HCT116 (cell line): ENCODE data around the gene GCN1. TPM values are rescaled to one million over a fixed set of nuclear protein-coding genes. Genes with fewer than 3 reads are reported as not detected.

Source experiments
- ATAC-seq: fragments of 200-7000 bp; cut with Tn5 transposase; 2 replicates; pipeline ENCODE4 v1.9.1; 2020; ENCODE audit warnings: mild to moderate bottlenecking, moderate library complexity
- BruUV-seq: library from RNA; stranded (reverse); fragments of 400-500 nt; replicated peaks from 2 replicates; lab custom pipeline; 2021; lab: Mats Ljungman, UMichigan
- CTCF ChIA-PET: fragments of 300-600 bp; sonication (Branson Sonifier 250); formaldehyde crosslinking; loops from one replicate; lab custom pipeline; 2021; ENCODE audit warnings: antibody characterized with exemption; lab: Charles Lee
- POLR2A ChIA-PET: fragments of 300-600, 350-600 bp; sonication (Branson Sonifier 250); formaldehyde crosslinking; loops from one replicate; lab custom pipeline; 2021; ENCODE audit warnings: antibody characterized with exemption; lab: Charles Lee
- RAD21 ChIA-PET, 2 experiments: fragments of 300-600 bp; sonication (Branson Sonifier 250); formaldehyde crosslinking; loops; one replicate each; lab custom pipeline; 2023; ENCODE audit warnings: low total read pairs in 2 of 2; ENCODE audit not compliant: uncharacterized antibody in 2 of 2, unreplicated experiment in 2 of 2, low non-redundant PET in 1 of 2; lab: Charles Lee
- DNase-seq: peaks from one replicate; pipeline ENCODE4 v3.0.0-alpha.2; 2010; ENCODE audit warnings: low read depth, low spot score
- H2AFZ ChIP-seq: fragments of 200-600 bp; shearing (Covaris generic), sonication (generic); 2 replicates; pipeline ENCODE4 v1.6.1; 2017; ENCODE audit warnings: low read depth, mixed run types, mixed read lengths, antibody characterized with exemption, low read length; ENCODE audit not compliant: poor library complexity, severe bottlenecking
- H3K27ac ChIP-seq: 2 replicates; pipeline ENCODE4 v1.5.1; 2012; ENCODE audit warnings: low read depth, low read length
- H3K27me3 ChIP-seq: fragments of 200-600 bp; sonication (generic); 2 replicates; pipeline ENCODE4 v1.6.1; 2016; ENCODE audit warnings: mixed run types, low read length, mixed read lengths; ENCODE audit not compliant: insufficient read depth
- H3K36me3 ChIP-seq, 2 experiments: fragments of 200-500 bp in 1 of 2; fragments of 200-600 bp in 1 of 2; sonication (Bioruptor generic) in 1 of 2; sonication (generic) in 1 of 2; 2 replicates each; pipeline versions ENCODE4 v1.5.1 to v1.6.1; 2014 to 2016; ENCODE audit warnings: low read length in 2 of 2, inconsistent platforms in 1 of 2, mixed read lengths in 1 of 2, mixed run types in 1 of 2; ENCODE audit not compliant: insufficient read depth in 2 of 2, control insufficient read depth in 1 of 2
- H3K4me1 ChIP-seq, 2 experiments: fragments of 200-600 bp in 1 of 2; sonication (generic) in 1 of 2; 2 replicates each; pipeline versions ENCODE4 v1.5.1 to v1.6.1; 2012 to 2017; ENCODE audit warnings: low read length in 2 of 2, inconsistent platforms in 1 of 2, mild to moderate bottlenecking in 1 of 2, mixed read lengths in 1 of 2, mixed run types in 1 of 2, moderate library complexity in 1 of 2; ENCODE audit not compliant: insufficient read depth in 2 of 2, control insufficient read depth in 1 of 2
- H3K4me2 ChIP-seq: fragments of 200-600 bp; sonication (generic); 2 replicates; pipeline ENCODE4 v1.6.1; 2017; ENCODE audit warnings: mixed run types, low read length, mixed read lengths
- H3K4me3 ChIP-seq, 2 experiments: fragments of 200-600 bp in 1 of 2; sonication (generic) in 1 of 2; replicated peaks in 1 of 2; 2 replicates each; pipeline ENCODE4 v1.5.1; 2011 to 2016; ENCODE audit warnings: low read length in 2 of 2, control low read depth in 1 of 2, low read depth in 1 of 2, mild to moderate bottlenecking in 1 of 2, mixed read lengths in 1 of 2, mixed run types in 1 of 2
- H3K79me2 ChIP-seq: fragments of 200-600 bp; sonication (generic); 2 replicates; pipeline ENCODE4 v1.6.1; 2017; ENCODE audit warnings: mild to moderate bottlenecking, mixed run types, low read length, moderate library complexity, mixed read lengths; ENCODE audit not compliant: insufficient read depth
- H3K9ac ChIP-seq: fragments of 200-600 bp; sonication (generic); 2 replicates; pipeline ENCODE4 v1.6.1; 2016; ENCODE audit warnings: low read length, mixed read lengths
- H3K9me2 ChIP-seq: fragments of 200-600 bp; sonication (generic), shearing (Covaris generic); 2 replicates; pipeline ENCODE4 v1.6.1; 2017; ENCODE audit warnings: mixed run types, mild to moderate bottlenecking, moderate library complexity; ENCODE audit not compliant: insufficient read depth
- H3K9me3 ChIP-seq, 2 experiments: fragments of 200-500 bp in 1 of 2; fragments of 200-600 bp in 1 of 2; sonication (Bioruptor generic) in 1 of 2; sonication (generic) in 1 of 2; 2 replicates each; pipeline ENCODE4 v1.6.1; 2014 to 2017; ENCODE audit warnings: low read length in 2 of 2, mixed read lengths in 2 of 2, inconsistent platforms in 1 of 2, low read depth in 1 of 2, mild to moderate bottlenecking in 1 of 2, mixed run types in 1 of 2, moderate library complexity in 1 of 2; ENCODE audit not compliant: control insufficient read depth in 1 of 2, insufficient read depth in 1 of 2
- H4K20me1 ChIP-seq: fragments of 200-600 bp; sonication (generic), shearing (Covaris generic); 2 replicates; pipeline ENCODE4 v1.6.1; 2017; ENCODE audit warnings: mixed run types, mild to moderate bottlenecking, moderate library complexity; ENCODE audit not compliant: insufficient read depth
- CBX3 ChIP-seq: IDR thresholded peaks from 2 replicates; pipeline ENCODE4 v1.6.1; 2012; ENCODE audit warnings: low read depth
- CEBPB ChIP-seq: IDR thresholded peaks from 2 replicates; pipeline ENCODE4 v1.6.1; 2012; ENCODE audit warnings: low read depth
- REST ChIP-seq: IDR thresholded peaks from 2 replicates; pipeline ENCODE4 v1.6.1; 2012; ENCODE audit warnings: low read depth
- SRF ChIP-seq: IDR thresholded peaks from 2 replicates; pipeline ENCODE4 v1.6.1; 2012; ENCODE audit warnings: low read depth
- TCF7L2 ChIP-seq: IDR thresholded peaks from 2 replicates; pipeline ENCODE4 v1.7.0; 2011; ENCODE audit warnings: borderline replicate concordance, inconsistent platforms; ENCODE audit not compliant: insufficient read depth, insufficient read length; ENCODE audit errors: extremely low read depth
- intact Hi-C: fragments of 100-400 bp; cut with micrococcal nuclease; formaldehyde crosslinking; loops from 2 replicates; pipeline ENCODE4 v1.10.0; 2022
- total RNA-seq: library from RNA; stranded (reverse); gene quantifications from one replicate; pipeline ENCODE4 v1.2.1, GENCODE V29; 2021; ENCODE audit not compliant: unreplicated experiment

Gene GCN1
- total RNA-seq, 1 experiment from 2014 or later, result 184 TPM

- no peaks in the 10 kb centered on the region for H4K20me1 ChIP-seq
- no peak for DNase-seq
- no peaks in the 10 kb centered on the region for H3K4me1 ChIP-seq
- H3K4me2 ChIP-seq, result no peak overlapping the region
- peaks cover 52% of the 10 kb centered on the region for H3K79me2 ChIP-seq
- no peaks in the 10 kb centered on the region for H3K9me3 ChIP-seq
- H3K27me3 ChIP-seq, result no peaks in the 10 kb centered on the region
- H3K9me2 ChIP-seq, result no peaks in the 10 kb centered on the region
- no peak for ATAC-seq
- CTCF ChIA-PET, result no interaction called here
- no peak overlapping the region for H3K9ac ChIP-seq
- no peak overlapping the region for H3K4me3 ChIP-seq
- H3K27ac ChIP-seq, result no peak overlapping the region
- H3K36me3 ChIP-seq, result peaks cover 72 to 76% of the 10 kb centered on the region in 2 experiments; a peak in 3 of 4 replicates
- RAD21 ChIA-PET, result interaction anchor here in 1 of 2 experiments (0.7 kb wide), 1 partner anchor 52 kb away, joined by 7 read pairs; no protein-coding TSS in a partner anchor
- intact Hi-C loops, result no loop called here
- POLR2A ChIA-PET, result no interaction called here
- no peak overlapping the region for H2AFZ ChIP-seq
- no TSS peak for BruUV-seq
- no peak for TF ChIP-seq CBX3
Measured at GRCh38 chr12:120175062-120175461, 19.5 kb downstream of the GCN1 start.

- TF ChIP-seq CBX3 (no peak), SRF (no peak), CEBPB (no peak), TCF7L2 (no peak), REST (no peak)
- intact Hi-C loops, result loop anchor here (5.0 kb wide), 1 partner anchor 35 kb away; no protein-coding TSS in a partner anchor
- ChIA-PET POLR2A (interaction anchor here (1.3 to 2.8 kb wide), 2 partner anchors 14 to 29 kb away, joined by 3 to 8 read pairs; partner anchors contain the start of gene RPLP0), CTCF (no interaction called here), RAD21 (no interaction called here)
- Histone ChIP-seq H3K9me3 (no peaks in the 10 kb centered on the region), H3K4me1 (no peaks in the 10 kb centered on the region), H3K27me3 (no peaks in the 10 kb centered on the region), H4K20me1 (no peaks in the 10 kb centered on the region), H3K9ac (no peak overlapping the region), H3K27ac (no peak overlapping the region), H2AFZ (no peak overlapping the region), H3K79me2 (peaks cover 46% of the 10 kb centered on the region), H3K36me3 (peaks cover 71 to 75% of the 10 kb centered on the region in 2 experiments; a peak in 3 of 4 replicates), H3K9me2 (no peaks in the 10 kb centered on the region), H3K4me2 (no peak overlapping the region), H3K4me3 (no peak overlapping the region)
- DNase-seq (no peak), ATAC-seq (no peak)
- no TSS peak for BruUV-seq
Measured at GRCh38 chr12:120172053-120172452, 22.5 kb downstream of the GCN1 start.
